Trophoblast cell (in vitro differentiated cells and primary cell): ENCODE results near the gene LPP.

Experiments
- DNase-seq, 2 donors: peaks; one replicate each; pipeline ENCODE4 v3.0.0-alpha.2; 2016
- H2AFZ ChIP-seq: 2 replicates; pipeline ENCODE4 v1.6.1; 2013; ENCODE audit warnings: low read length, moderate library complexity, mild to moderate bottlenecking; ENCODE audit not compliant: insufficient read depth, poor library complexity
- H2AK5ac ChIP-seq: 2 replicates; pipeline ENCODE4 v1.6.1; 2013; ENCODE audit warnings: mild to moderate bottlenecking, low read length
- H2BK120ac ChIP-seq: 2 replicates; pipeline ENCODE4 v1.6.1; 2013; ENCODE audit warnings: low read length, mild to moderate bottlenecking, moderate library complexity; ENCODE audit not compliant: insufficient read depth, poor library complexity
- H2BK12ac ChIP-seq: 2 replicates; pipeline ENCODE4 v1.6.1; 2013; ENCODE audit warnings: mild to moderate bottlenecking, low read length, moderate library complexity
- H2BK5ac ChIP-seq: 2 replicates; pipeline ENCODE4 v1.6.1; 2013; ENCODE audit warnings: low read length, low read depth, moderate library complexity, mild to moderate bottlenecking; ENCODE audit not compliant: poor library complexity
- H3K14ac ChIP-seq: 2 replicates; pipeline ENCODE4 v1.6.1; 2013; ENCODE audit warnings: mild to moderate bottlenecking, low read length
- H3K18ac ChIP-seq: 2 replicates; pipeline ENCODE4 v1.6.1; 2013; ENCODE audit warnings: mild to moderate bottlenecking, low read length
- H3K23ac ChIP-seq: 2 replicates; pipeline ENCODE4 v1.6.1; 2013; ENCODE audit warnings: low read length
- H3K27ac ChIP-seq: 2 replicates; pipeline ENCODE4 v1.5.1; 2013; ENCODE audit warnings: low read depth, mild to moderate bottlenecking, inconsistent platforms, low read length, moderate library complexity
- H3K27me3 ChIP-seq: 2 replicates; pipeline ENCODE4 v1.6.1; 2013; ENCODE audit warnings: inconsistent platforms, mild to moderate bottlenecking, low read length, moderate library complexity; ENCODE audit not compliant: insufficient read depth
- H3K36me3 ChIP-seq, 2 experiments: 1 replicate in 1 of 2; 2 replicates in 1 of 2; pipeline ENCODE4 v1.6.1; 2013; ENCODE audit warnings: low read length in 2 of 2, mild to moderate bottlenecking in 2 of 2, moderate library complexity in 1 of 2; ENCODE audit not compliant: insufficient read depth in 2 of 2, control insufficient read depth in 1 of 2
- H3K4ac ChIP-seq: 2 replicates; pipeline ENCODE4 v1.6.1; 2013; ENCODE audit warnings: low read depth, mild to moderate bottlenecking, low read length, moderate library complexity
- H3K4me1 ChIP-seq, 2 experiments: 1 replicate in 1 of 2; 2 replicates in 1 of 2; pipeline ENCODE4 v1.6.1; 2013; ENCODE audit warnings: low read length in 2 of 2, mild to moderate bottlenecking in 2 of 2, moderate library complexity in 1 of 2; ENCODE audit not compliant: insufficient read depth in 2 of 2, control insufficient read depth in 1 of 2
- H3K4me2 ChIP-seq: 2 replicates; pipeline ENCODE4 v1.6.1; 2013; ENCODE audit warnings: inconsistent platforms, mild to moderate bottlenecking, low read length, moderate library complexity
- H3K4me3 ChIP-seq: 2 replicates; pipeline ENCODE4 v1.5.1; 2013; ENCODE audit warnings: mild to moderate bottlenecking, low read depth, low read length, inconsistent platforms
- H3K79me1 ChIP-seq: one replicate; pipeline ENCODE4 v1.6.1; 2013; ENCODE audit warnings: low read length
- H3K79me2 ChIP-seq: 2 replicates; pipeline ENCODE4 v1.6.1; 2013; ENCODE audit warnings: low read length, mild to moderate bottlenecking; ENCODE audit not compliant: control insufficient read depth, insufficient read depth, poor library complexity
- H3K9ac ChIP-seq: 2 replicates; pipeline ENCODE4 v1.6.1; 2013; ENCODE audit warnings: mild to moderate bottlenecking, low read length
- H3K9me3 ChIP-seq: 2 replicates; pipeline ENCODE4 v1.6.1; 2013; ENCODE audit warnings: low read depth, mild to moderate bottlenecking, control low read depth, inconsistent platforms, low read length; ENCODE audit not compliant: insufficient read depth
- H4K12ac ChIP-seq: 2 replicates; pipeline ENCODE4 v1.6.1; 2013; ENCODE audit warnings: low read depth, mild to moderate bottlenecking, low read length, moderate library complexity
- H4K8ac ChIP-seq: 2 replicates; pipeline ENCODE4 v1.6.1; 2013; ENCODE audit warnings: low read depth, mild to moderate bottlenecking, low read length, moderate library complexity
- H4K91ac ChIP-seq: one replicate; pipeline ENCODE4 v1.6.1; 2013; ENCODE audit warnings: low read depth, mild to moderate bottlenecking, low read length, moderate library complexity
- WGBS: extraction: QIAGEN DNeasy Blood & Tissue Kit; methylation state at CpG from one replicate; pipeline ENCODE4 v1.1.7; 2013; ENCODE audit warnings: missing lambda C conversion rate; ENCODE audit not compliant: insufficient read length, insufficient coverage; ENCODE audit errors: extremely low coverage; 5-methylcytosine and 5-hydroxymethylcytosine counted together

Gene LPP

DNA sequence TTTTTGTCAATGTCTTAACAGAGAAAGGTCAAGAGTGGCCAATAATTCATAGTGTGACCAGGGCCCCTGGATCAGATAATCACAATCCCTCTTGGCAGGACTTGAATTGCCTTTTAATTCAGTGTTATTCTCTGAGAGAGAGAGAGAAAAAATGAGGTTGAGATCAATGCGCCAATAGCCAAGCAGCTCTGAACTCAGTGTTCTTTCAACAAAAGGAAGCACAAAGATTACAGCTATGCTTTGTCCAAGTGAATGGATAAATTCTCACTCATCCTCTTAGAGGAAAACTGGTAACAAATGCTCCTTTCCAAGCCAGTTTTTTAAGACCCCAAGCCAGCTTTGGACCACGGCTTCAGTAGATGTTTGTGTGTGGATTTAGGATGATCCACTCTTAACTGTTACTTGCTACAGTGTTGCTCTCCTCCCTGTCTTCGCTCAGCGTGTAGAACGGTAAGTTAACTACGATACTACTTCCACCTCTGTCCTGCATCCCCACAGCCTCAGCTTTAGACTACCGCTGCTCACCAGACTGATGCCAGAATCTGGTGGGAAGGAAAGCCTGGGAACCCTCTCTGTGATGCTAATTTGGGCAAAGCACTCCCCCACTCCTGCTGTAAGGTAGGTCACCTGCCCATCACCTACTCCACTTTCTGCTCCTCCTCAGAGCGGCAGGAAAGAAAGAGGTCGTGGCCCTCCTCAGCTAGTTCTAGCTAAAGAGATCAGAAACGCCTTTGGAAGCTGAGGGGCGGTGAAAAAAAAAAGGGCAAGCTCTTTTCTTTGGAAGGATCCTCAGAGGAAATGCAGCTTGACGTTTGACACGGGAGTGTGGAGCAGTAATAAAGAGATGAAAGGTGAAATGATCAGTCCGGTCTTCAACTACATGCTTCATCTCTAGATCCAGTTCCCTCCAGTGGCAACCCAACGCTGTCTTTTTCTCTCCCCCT lies 46.8 kb upstream of the LPP start:
- Histone ChIP-seq H3K27me3 (no peaks in the 10 kb centered on the region), H3K4me2 (no peak overlapping the region), H2BK5ac (no peak overlapping the region), H3K36me3 (no peaks in the 10 kb centered on the region), H2BK120ac (no peak overlapping the region), H3K4ac (no peak overlapping the region), H3K14ac (no peak overlapping the region), H3K27ac (no peak overlapping the region), H3K23ac (peak overlapping the region; percentile 35), H2AK5ac (no peak overlapping the region), H3K79me1 (no peaks in the 10 kb centered on the region), H3K9me3 (no peaks in the 10 kb centered on the region), H2AFZ (no peak overlapping the region), H3K18ac (no peak overlapping the region), H3K79me2 (no peaks in the 10 kb centered on the region), H4K12ac (no peak overlapping the region), H3K4me1 (no peaks in the 10 kb centered on the region), H4K8ac (no peak overlapping the region), H3K4me3 (no peak overlapping the region), H3K9ac (no peak overlapping the region), H4K91ac (no peak overlapping the region), H2BK12ac (no peak overlapping the region)
- DNase-seq = no peak
- no CpG with 5 or more reads among the region's 15 CpGs for whole genome bisulfite sequencing

DNA sequence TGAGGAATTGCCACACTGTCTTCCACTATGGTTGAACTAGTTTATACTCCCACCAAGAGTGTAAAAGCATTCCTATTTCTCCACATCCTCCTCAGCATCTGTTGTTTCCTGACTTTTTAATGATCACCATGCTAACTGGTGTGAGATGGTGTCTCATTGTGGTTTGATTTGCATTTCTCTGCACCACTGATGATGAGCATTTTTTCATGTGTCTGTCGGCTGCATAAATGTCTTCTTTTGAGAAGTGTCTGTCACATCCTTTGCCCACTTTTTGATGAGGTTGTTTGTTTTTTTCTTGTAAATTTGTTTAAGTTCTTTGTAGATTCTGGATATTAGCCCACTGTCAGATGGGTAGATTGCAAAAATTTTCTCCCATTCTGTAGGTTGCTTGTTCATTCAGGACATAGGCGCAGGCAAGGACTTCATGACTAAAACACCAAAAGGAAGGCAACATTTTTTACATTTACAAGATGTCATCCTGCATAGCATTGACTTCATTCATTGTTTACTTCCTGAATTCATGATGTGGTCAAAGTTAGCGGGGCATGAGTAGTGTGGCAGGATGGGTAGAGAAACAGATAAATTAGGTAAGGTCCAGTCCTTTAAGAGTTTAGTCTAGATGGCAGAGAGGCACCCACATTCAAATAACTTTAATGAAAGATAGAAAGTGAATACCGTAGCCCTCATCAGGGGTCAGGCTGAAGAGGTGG lies 45.1 kb upstream of the LPP start:
- H3K9me3 ChIP-seq = no peaks in the 10 kb centered on the region
- peak in 1 of 2 donors; percentile 65 for DNase-seq
- H3K36me3 ChIP-seq = no peaks in the 10 kb centered on the region
- no peak overlapping the region for H4K8ac ChIP-seq
- no peak overlapping the region for H3K23ac ChIP-seq
- no peaks in the 10 kb centered on the region for H3K27me3 ChIP-seq
- no peak overlapping the region for H3K14ac ChIP-seq
- H2BK120ac ChIP-seq = no peak overlapping the region
- H3K4me2 ChIP-seq = no peak overlapping the region
- no peak overlapping the region for H4K12ac ChIP-seq
- H2BK5ac ChIP-seq = no peak overlapping the region
- H2BK12ac ChIP-seq = no peak overlapping the region
- H4K91ac ChIP-seq = no peak overlapping the region
- no CpG with 5 or more reads among the region's 4 CpGs for WGBS
- no peak overlapping the region for H3K4ac ChIP-seq
- H3K27ac ChIP-seq = no peak overlapping the region
- H3K79me1 ChIP-seq = no peaks in the 10 kb centered on the region
- no peaks in the 10 kb centered on the region for H3K4me1 ChIP-seq
- no peak overlapping the region for H2AFZ ChIP-seq
- H3K79me2 ChIP-seq = no peaks in the 10 kb centered on the region
- no peak overlapping the region for H3K18ac ChIP-seq
- no peak overlapping the region for H2AK5ac ChIP-seq
- no peak overlapping the region for H3K9ac ChIP-seq
- H3K4me3 ChIP-seq = no peak overlapping the region

DNA sequence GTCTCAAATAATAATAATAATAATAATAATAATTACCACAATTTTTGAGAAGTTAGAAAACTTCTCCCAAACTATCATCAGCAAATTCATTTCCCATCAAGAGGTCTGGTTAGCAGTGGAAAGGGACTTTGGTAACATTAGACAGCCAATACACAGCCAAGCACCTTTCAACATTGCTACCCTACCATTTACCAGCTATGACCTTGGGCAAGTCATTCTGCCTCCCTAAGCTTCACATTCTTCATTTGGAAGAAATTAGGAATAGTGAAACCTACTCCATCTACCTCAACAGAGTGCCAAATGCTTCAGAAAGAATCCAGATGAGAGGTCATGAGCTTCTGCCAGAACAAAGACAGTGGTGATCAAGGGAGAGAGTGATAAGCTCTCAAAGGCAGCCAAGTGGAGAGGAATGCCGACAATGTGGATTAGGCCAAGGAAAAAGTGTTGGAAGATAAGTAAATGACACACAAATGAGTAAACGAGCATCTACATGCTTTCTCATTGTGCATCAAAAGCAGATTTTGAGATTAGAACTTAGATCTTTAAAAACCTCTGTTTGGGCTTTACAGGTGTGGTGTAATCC lies 42.9 kb upstream of the LPP start:
- Histone ChIP-seq H3K14ac (no peak overlapping the region), H3K9ac (no peak overlapping the region), H3K23ac (no peak overlapping the region), H4K8ac (no peak overlapping the region), H3K18ac (no peak overlapping the region), H2BK5ac (no peak overlapping the region), H3K4me1 (no peaks in the 10 kb centered on the region), H2BK120ac (no peak overlapping the region), H2AK5ac (no peak overlapping the region), H3K27me3 (no peaks in the 10 kb centered on the region), H3K4ac (no peak overlapping the region), H3K4me3 (no peak overlapping the region), H3K79me1 (no peaks in the 10 kb centered on the region), H4K91ac (no peak overlapping the region), H3K27ac (no peak overlapping the region), H3K4me2 (no peak overlapping the region), H3K79me2 (no peaks in the 10 kb centered on the region), H4K12ac (no peak overlapping the region), H3K9me3 (no peaks in the 10 kb centered on the region), H2AFZ (no peak overlapping the region), H2BK12ac (no peak overlapping the region), H3K36me3 (no peaks in the 10 kb centered on the region)
- peak; percentile 75 to 93 for DNase-seq
- WGBS = no CpG with 5 or more reads among the region's 2 CpGs

DNA sequence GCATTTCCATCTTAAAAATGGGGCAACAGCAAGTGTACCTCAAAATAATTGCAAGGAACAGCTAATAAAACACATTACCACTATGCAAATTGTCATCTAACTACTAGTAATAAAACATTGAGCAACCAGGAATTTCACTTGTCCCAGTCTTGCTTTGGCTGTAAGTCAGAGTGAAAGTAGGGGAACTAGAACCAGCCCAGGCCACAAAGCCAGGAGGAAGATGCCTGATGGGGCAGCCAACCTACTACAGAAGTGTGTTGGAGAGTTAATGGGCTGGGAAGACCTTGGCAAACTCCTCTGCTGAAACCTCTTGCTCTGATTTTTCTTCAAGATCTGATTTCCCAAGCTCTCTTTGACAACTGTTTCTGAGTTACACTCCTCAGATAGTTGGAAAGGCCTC lies 40.2 kb upstream of the LPP start:
- H3K14ac ChIP-seq = no peak overlapping the region
- H4K12ac ChIP-seq = no peak overlapping the region
- no peak overlapping the region for H2BK120ac ChIP-seq
- no peak for DNase-seq
- H2BK5ac ChIP-seq = no peak overlapping the region
- no peaks in the 10 kb centered on the region for H3K27me3 ChIP-seq
- no peaks in the 10 kb centered on the region for H3K79me2 ChIP-seq
- no peak overlapping the region for H2BK12ac ChIP-seq
- no peaks in the 10 kb centered on the region for H3K9me3 ChIP-seq
- no peak overlapping the region for H2AK5ac ChIP-seq
- H4K91ac ChIP-seq = no peak overlapping the region
- H3K27ac ChIP-seq = no peak overlapping the region
- no peak overlapping the region for H4K8ac ChIP-seq
- H3K18ac ChIP-seq = no peak overlapping the region
- no peak overlapping the region for H3K4me3 ChIP-seq
- H3K4me1 ChIP-seq = no peaks in the 10 kb centered on the region
- no peak overlapping the region for H3K4ac ChIP-seq
- no peak overlapping the region for H2AFZ ChIP-seq
- no peak overlapping the region for H3K23ac ChIP-seq
- no peak overlapping the region for H3K4me2 ChIP-seq
- H3K79me1 ChIP-seq = no peaks in the 10 kb centered on the region
- H3K9ac ChIP-seq = no peak overlapping the region
- H3K36me3 ChIP-seq = no peaks in the 10 kb centered on the region
